Gastroesophageal sphincter (tissue), 4 donors: ENCODE results near the gene CSF3R. TPM values are rescaled to one million over a fixed set of nuclear protein-coding genes. Genes with fewer than 3 reads are reported as not detected.

ENCODE experiments used
- ATAC-seq: fragments of 150-250 bp; one replicate; pipeline ENCODE4 v1.9.1; 2016; ENCODE audit warnings: mild to moderate bottlenecking, moderate library complexity
- H3K27ac ChIP-seq, 4 donors: fragments of 200-600 bp; sonication (generic) in 3 of 4; 1 replicate in 3 of 4; 2 replicates in 1 of 4; pipeline ENCODE4 v1.5.1; 2016 to 2019
- H3K27me3 ChIP-seq: fragments of 200-600 bp; sonication (generic); one replicate; pipeline ENCODE4 v1.5.1; 2019
- H3K36me3 ChIP-seq, 2 donors: fragments of 200-600 bp; sonication (generic); one replicate each; pipeline ENCODE4 v1.5.1; 2019; ENCODE audit warnings: control low read depth in 1 of 2
- H3K4me1 ChIP-seq, 3 donors: fragments of 200-600 bp; sonication (generic); 1 replicate in 2 of 3; 2 replicates in 1 of 3; pipeline ENCODE4 v1.5.1; 2016 to 2019; ENCODE audit warnings: control low read depth in 2 of 3
- H3K4me3 ChIP-seq, 2 donors: fragments of 200-600 bp; sonication (generic); one replicate each; pipeline ENCODE4 v1.5.1; 2019; ENCODE audit warnings: mild to moderate bottlenecking in 1 of 2, moderate library complexity in 1 of 2
- H3K9me3 ChIP-seq, 3 donors: fragments of 200-600 bp; sonication (generic); one replicate each; pipeline ENCODE4 v1.5.1; 2017 to 2019; ENCODE audit warnings: control low read depth in 2 of 3
- EP300 ChIP-seq: sonication (generic); formaldehyde crosslinking; IDR thresholded peaks from one replicate; pipeline ENCODE4 v1.6.1; 2017; ENCODE audit warnings: antibody characterized with exemption, mild to moderate bottlenecking
- POLR2A ChIP-seq, 2 donors: fragments of 450-650 bp; IDR thresholded peaks; one replicate each; pipeline ENCODE4 v1.6.1; 2017; ENCODE audit warnings: antibody characterized with exemption in 2 of 2, mild to moderate bottlenecking in 2 of 2, moderate library complexity in 1 of 2
- POLR2AphosphoS5 ChIP-seq: sonication (generic); formaldehyde crosslinking; IDR thresholded peaks from one replicate; pipeline ENCODE4 v1.6.1; 2017; ENCODE audit warnings: antibody characterized with exemption
- WGBS, 2 donors: methylation state at CpG; one replicate each; pipeline ENCODE4 v1.1.5; 2018; ENCODE audit warnings: low coverage in 1 of 2; 5-methylcytosine and 5-hydroxymethylcytosine counted together
- total RNA-seq, 4 donors: library from RNA; depleted of rRNA; stranded (reverse); fragments of >200 nt; gene quantifications; one replicate each; pipeline ENCODE4 v1.1.0, GENCODE V29; 2016
- TF ChIP-seq, protein P1 (sequence below), 4 experiments: fragments of 200-600 bp in 2 of 4; fragments of 450-650 bp in 2 of 4; sonication (generic) in 1 of 4; IDR thresholded peaks; one replicate each; pipeline ENCODE4 v1.5.1; 2017 to 2019; ENCODE audit warnings: antibody characterized with exemption in 4 of 4, mild to moderate bottlenecking in 2 of 4, moderate library complexity in 2 of 4

Gene CSF3R
- total RNA-seq, 4 donors from 2014 or later, result 2.7 to 26.8 (median 10.1) TPM

DNA sequence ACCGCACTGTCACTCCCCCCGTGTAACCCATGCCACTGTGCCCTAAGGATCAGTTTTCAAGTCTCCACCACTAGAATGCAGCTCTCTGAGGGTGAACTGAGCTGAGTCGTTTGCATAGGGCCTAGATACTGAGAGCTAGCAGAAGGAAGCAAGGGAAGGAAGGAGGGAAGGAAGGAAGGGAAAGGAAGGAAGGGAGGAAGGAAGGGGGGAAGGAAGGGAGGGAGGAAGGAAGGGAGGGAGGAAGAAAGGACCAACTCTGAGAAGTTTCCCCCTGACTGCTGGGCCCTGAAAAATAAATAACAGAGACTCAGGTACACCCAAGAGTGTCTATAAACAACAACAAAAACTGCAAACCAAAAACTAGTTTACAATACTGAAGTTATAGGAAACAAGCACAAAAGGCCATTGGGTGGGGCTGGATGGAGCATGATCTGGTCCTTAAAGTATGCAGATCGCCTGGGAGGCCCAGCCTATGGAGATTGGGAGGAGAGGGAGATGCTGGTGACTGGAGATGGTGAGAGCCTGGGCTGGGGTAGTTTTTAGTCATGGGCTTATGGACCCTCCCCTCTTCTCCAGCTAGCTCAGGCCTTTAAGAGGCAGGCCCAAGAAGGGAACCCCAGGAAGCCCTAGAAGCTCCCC, 16.9 kb downstream of the CSF3R start:
- peaks cover 4 to 31% (median 13%) of the 10 kb centered on the region in 3 donors for H3K4me1 ChIP-seq
- H3K4me3 ChIP-seq, result no peak overlapping the region
- peaks cover 0 to 16% of the 10 kb centered on the region in 2 donors for H3K36me3 ChIP-seq
- no peak overlapping the region for H3K27ac ChIP-seq
- 53 to 66% methylated on average over 3 to 4 of the region's 4 CpGs for WGBS, 2 donors
- TF ChIP-seq EP300 (no peak), POLR2AphosphoS5 (no peak), POLR2A (IDR thresholded peaks at IDR 0.05) (no peak)
- TF ChIP-seq, protein P1, sequence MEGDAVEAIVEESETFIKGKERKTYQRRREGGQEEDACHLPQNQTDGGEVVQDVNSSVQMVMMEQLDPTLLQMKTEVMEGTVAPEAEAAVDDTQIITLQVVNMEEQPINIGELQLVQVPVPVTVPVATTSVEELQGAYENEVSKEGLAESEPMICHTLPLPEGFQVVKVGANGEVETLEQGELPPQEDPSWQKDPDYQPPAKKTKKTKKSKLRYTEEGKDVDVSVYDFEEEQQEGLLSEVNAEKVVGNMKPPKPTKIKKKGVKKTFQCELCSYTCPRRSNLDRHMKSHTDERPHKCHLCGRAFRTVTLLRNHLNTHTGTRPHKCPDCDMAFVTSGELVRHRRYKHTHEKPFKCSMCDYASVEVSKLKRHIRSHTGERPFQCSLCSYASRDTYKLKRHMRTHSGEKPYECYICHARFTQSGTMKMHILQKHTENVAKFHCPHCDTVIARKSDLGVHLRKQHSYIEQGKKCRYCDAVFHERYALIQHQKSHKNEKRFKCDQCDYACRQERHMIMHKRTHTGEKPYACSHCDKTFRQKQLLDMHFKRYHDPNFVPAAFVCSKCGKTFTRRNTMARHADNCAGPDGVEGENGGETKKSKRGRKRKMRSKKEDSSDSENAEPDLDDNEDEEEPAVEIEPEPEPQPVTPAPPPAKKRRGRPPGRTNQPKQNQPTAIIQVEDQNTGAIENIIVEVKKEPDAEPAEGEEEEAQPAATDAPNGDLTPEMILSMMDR (IDR thresholded peaks at IDR 0.05), result no peak
- ATAC-seq, result no peak
- H3K27me3 ChIP-seq, result no peaks in the 10 kb centered on the region
- no peaks in the 10 kb centered on the region for H3K9me3 ChIP-seq

DNA sequence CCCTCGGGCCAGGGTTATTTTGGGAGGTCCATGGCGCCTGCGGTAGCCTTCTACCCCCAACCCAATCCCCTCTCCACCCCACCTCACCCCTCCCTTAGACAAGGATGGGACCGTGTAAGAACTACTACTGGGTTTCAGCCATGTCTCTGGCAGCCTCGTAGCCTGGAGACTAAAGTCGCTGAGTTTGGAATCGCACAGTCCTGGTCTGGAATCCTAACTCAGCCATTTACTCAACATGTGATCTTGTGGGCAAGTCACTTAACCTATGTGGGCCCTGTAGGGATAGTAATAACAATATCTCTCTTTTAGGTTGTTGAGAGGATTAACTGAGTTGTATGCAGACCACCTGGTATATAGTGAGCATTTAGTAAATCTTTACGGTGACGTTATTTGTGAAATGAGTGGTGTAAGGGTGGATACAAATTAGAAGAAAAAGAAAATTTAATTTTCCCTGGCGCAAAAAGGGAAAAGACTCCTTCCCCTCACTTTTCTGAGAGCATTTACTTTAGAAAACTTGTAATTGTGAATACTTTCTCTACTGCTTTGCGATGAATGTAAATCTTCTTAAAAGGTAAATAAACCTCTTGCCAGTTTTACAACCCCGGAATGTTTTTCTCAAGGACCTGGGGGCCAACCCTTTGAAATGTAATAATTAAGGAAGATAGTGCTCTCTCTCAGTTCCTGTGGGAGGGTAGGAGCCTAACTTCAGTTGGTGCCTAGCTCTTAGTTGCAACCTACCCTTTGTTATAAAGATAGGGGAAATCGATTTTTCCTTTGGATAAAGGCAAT, 17.9 kb downstream of the CSF3R start:
- 42 to 47% methylated on average over 7 to 8 of the region's 13 CpGs for WGBS, 2 donors
- peaks cover 4 to 31% (median 13%) of the 10 kb centered on the region in 3 donors for H3K4me1 ChIP-seq
- H3K27me3 ChIP-seq, result no peaks in the 10 kb centered on the region
- H3K4me3 ChIP-seq, result peak overlapping the region; percentile 60 to 73
- H3K9me3 ChIP-seq, result no peaks in the 10 kb centered on the region
- no peak for TF ChIP-seq POLR2A (IDR thresholded peaks at IDR 0.05)
- TF ChIP-seq, protein P1 (IDR thresholded peaks at IDR 0.05), result no peak
- TF ChIP-seq POLR2AphosphoS5, result no peak
- no peak for TF ChIP-seq EP300
- H3K27ac ChIP-seq, result peak overlapping the region; percentile 88 to 95 (median 94)
- H3K36me3 ChIP-seq, result peaks cover 0 to 27% of the 10 kb centered on the region in 2 donors
- peak; percentile 75 for ATAC-seq

DNA sequence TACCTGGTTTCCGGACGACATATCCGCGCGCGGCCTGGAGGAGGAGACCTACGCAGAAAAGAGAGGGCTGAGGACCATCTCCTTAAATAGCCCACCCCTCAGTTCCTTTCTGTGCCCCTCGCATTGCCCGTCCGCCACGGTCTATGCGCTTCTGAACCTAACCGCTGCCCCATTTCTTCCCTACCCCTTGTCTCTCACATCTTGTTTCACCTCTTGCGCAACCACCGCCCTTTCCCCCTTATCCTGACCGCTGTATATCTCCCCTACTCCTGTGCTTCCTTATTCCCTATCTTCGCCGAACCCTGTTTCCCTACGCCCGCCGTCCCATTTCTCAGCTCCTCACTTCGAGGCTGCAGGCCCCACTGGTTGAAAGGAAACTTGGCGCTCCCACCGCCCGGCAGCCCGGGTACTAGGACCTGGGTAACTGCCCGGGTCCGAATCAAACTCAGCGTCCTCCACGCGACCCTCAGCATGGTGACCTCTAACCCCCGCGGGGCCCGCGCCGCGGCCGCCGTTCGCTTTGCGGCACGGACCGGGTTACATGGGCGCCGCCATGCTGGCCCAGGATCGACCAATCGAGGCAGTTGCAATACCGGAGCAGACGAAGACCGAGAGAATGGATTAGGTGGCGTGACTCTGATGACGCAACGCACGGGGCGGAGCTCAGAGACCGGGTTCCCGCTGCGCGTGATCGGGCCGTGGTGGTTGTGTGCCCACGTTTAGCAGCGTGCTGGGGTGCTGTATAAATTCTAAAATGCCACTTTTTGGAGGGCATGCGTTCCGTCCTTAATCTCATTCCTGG, 18.7 kb downstream of the CSF3R start, which contains the start of gene MRPS15:
Gene MRPS15, minus strand, starts transcription at position 582 of the 802 bp plus-strand sequence. Its CDS starts 109 bp downstream, at position 473.
- peak within 1 kb of the TSS; percentile 88 to 95 (median 94) for H3K27ac ChIP-seq
- WGBS, 2 donors, result 0 to 2% methylated on average over 12 to 20 of the region's 65 CpGs

DNA sequence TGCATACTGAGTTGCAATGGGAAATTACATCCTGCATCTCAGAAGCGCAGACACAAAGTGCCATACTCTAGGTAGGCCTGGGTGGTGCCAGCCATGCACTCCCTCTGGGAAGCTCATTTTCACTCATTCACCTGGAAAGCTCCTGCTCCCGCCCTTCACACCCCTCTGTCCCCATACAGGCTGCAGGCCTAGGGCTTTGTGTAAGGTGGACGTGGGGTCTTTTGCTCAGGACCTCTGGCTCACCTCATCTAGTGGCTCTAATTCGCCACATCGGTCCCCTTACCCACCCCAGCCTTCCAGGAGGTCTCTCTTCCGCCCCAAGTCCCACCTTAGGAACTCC, 19.3 kb downstream of the CSF3R start:
- H3K4me3 ChIP-seq, result peak overlapping the region; percentile 60 to 73
- 11 to 50% methylated on average over 1 to 5 of the region's 6 CpGs for WGBS, 2 donors
- peaks cover 4 to 31% (median 13%) of the 10 kb centered on the region in 3 donors for H3K4me1 ChIP-seq
- peaks cover 0 to 40% of the 10 kb centered on the region in 2 donors for H3K36me3 ChIP-seq
- H3K27me3 ChIP-seq, result no peaks in the 10 kb centered on the region
- H3K27ac ChIP-seq, result peak overlapping the region in 3 of 4 donors; percentile 92 to 95 (median 95)
- H3K9me3 ChIP-seq, result no peaks in the 10 kb centered on the region
- TF ChIP-seq EP300, result no peak
- TF ChIP-seq, protein P1 (IDR thresholded peaks at IDR 0.05), result no peak
- ATAC-seq, result no peak

More for the DNA sequence above, 18.7 kb downstream of the CSF3R start, which contains the start of gene MRPS15:
- Histone ChIP-seq H3K36me3 (peaks cover 0 to 35% of the 10 kb centered on the region in 2 donors), H3K4me3 (peak within 1 kb of the TSS; percentile 60 to 73), H3K9me3 (no peaks in the 10 kb centered on the region), H3K4me1 (peaks cover 4 to 31% (median 13%) of the 10 kb centered on the region in 3 donors), H3K27me3 (no peaks in the 10 kb centered on the region)
- no peak for TF ChIP-seq EP300
- TF ChIP-seq POLR2AphosphoS5, result peak; percentile 86
- peak; percentile 53 to 64 for TF ChIP-seq POLR2A (IDR thresholded peaks at IDR 0.05)
- ATAC-seq, result peak; percentile 97

DNA sequence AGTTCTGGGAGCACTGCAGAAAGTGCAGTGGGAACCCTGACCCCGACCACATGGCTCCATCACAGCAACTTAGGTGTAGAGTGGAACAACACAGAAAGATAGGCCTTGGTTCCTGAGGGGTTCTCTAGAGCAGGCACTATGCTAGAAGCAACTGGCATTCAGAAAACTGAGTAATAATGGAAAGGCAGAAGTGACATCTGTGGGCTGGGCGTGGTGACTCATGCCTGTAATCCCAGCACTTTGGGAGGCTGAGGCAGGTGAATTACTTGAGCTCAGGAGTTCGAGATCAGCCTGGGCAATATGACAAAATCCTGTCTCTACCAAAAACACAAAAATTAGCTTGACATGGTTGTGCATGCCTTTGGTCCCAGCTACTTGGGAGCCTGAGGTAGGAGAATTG, 23.8 kb downstream of the CSF3R start:
- Histone ChIP-seq H3K9me3 (no peaks in the 10 kb centered on the region), H3K27me3 (no peaks in the 10 kb centered on the region), H3K4me1 (peaks cover 4 to 23% (median 13%) of the 10 kb centered on the region in 3 donors), H3K4me3 (no peak overlapping the region), H3K36me3 (peaks cover 0 to 86% of the 10 kb centered on the region in 2 donors), H3K27ac (no peak overlapping the region)
- ATAC-seq, result no peak
- 83% methylated on average over 3 of the region's 3 CpGs; no CpG with 5 or more reads in 1 of the 2 donors for WGBS, 2 donors
- TF ChIP-seq POLR2AphosphoS5, result no peak
- TF ChIP-seq, protein P1 (IDR thresholded peaks at IDR 0.05), result no peak
- TF ChIP-seq EP300, result no peak
- no peak for TF ChIP-seq POLR2A (IDR thresholded peaks at IDR 0.05)
